H1 (cell line): ENCODE results near the gene CFD. TPM values are rescaled to one million over a fixed set of nuclear protein-coding genes. Genes with fewer than 3 reads are reported as not detected.

Source experiments
- CREB1 ChIP-seq: IDR thresholded peaks from 2 replicates; pipeline ENCODE4 v1.6.1; 2012; ENCODE audit warnings: inconsistent platforms
- CTBP2 ChIP-seq: IDR thresholded peaks from 2 replicates; pipeline ENCODE4 v1.7.0; 2011; ENCODE audit warnings: borderline replicate concordance, mild to moderate bottlenecking, moderate library complexity, mixed read lengths, low read length; ENCODE audit not compliant: insufficient read depth, insufficient read length
- E2F6 ChIP-seq: IDR thresholded peaks from 2 replicates; pipeline ENCODE4 v1.6.1; 2012; ENCODE audit warnings: inconsistent platforms
- EZH2 ChIP-seq: fragments of 200-600 bp; sonication (generic); IDR thresholded peaks from 2 replicates; pipeline ENCODE4 v1.7.1; 2012; ENCODE audit warnings: low read depth, mild to moderate bottlenecking, moderate library complexity, low read length, inconsistent platforms; ENCODE audit not compliant: severe bottlenecking
- HDAC6 ChIP-seq: IDR thresholded peaks from one replicate; pipeline ENCODE4 v1.7.1; 2012; ENCODE audit warnings: low read depth, mild to moderate bottlenecking, inconsistent platforms, low read length, moderate library complexity
- SP4 ChIP-seq: IDR thresholded peaks from 2 replicates; pipeline ENCODE4 v1.6.1; 2012; ENCODE audit warnings: low read length, inconsistent platforms
- TBP ChIP-seq: IDR thresholded peaks from 2 replicates; pipeline ENCODE4 v1.6.1; 2011; ENCODE audit warnings: low read depth, low read length, improper control_type of control experiment
- polyA plus RNA-seq, 7 experiments: library from polyadenylated mRNA; depleted of rRNA in 3 of 7; stranded (reverse) in 5 of 7; unstranded in 2 of 7; fragments of >200 nt in 5 of 7; fragments of 200-250 nt in 2 of 7; gene quantifications; 1 replicate in 5 of 7; 2 replicates in 1 of 7; 4 replicates in 1 of 7; pipeline versions ENCODE4 v1.2.1 to v1.2.3, GENCODE V29; 2011 to 2013; ENCODE audit warnings: missing spikeins in 2 of 7, mixed read lengths in 2 of 7
- total RNA-seq: library from RNA; stranded (reverse); fragmentation: NEBNext Ultra II Directional; extraction: Animal tissue kit (Norgen Biotek cat#: 25700); gene quantifications from 2 replicates; pipeline ENCODE4 v1.2.1, GENCODE V29; 2021

The CFD gene
- total and polyA plus RNA-seq, 2 of the 8 experiments (the other 6 are each of a cell fraction or from before 2014, with no cell fraction given), result 1.7 to 2.8 TPM

GRCh38 chr19:873561-874041 is 14.1 kb downstream of the CFD start (continued):
- TF ChIP-seq CREB1, result no peak
- no peak for TF ChIP-seq E2F6
- no peak for TF ChIP-seq HDAC6
- no peak for TF ChIP-seq TBP
- no peak for TF ChIP-seq CTBP2
- TF ChIP-seq EZH2, result no peak
- no peak for TF ChIP-seq SP4
